Stimulated activated naive B cell treated with anti-CD40 and anti-IgM and Interleukin-4, amounts not matched to agents 10 μg/mL and 1 μg/mL and 100 μg/mL, for 72 hours (primary cell): ENCODE results near the gene ACVR1B.

ENCODE experiments used
- ATAC-seq, 2 donors: fragments of 150-1000 bp; cut with Tn5 transposase; replicated peaks; 2 replicates each; pipeline ENCODE4 v1.10.0; 2021; ENCODE audit warnings: moderate library complexity in 1 of 2
- DNase-seq: peaks from one replicate; pipeline ENCODE4 v3.0.0; 2021
- H3K27ac Mint-ChIP-seq: one replicate; pipeline ENCODE4 v1.8.0; 2022; ENCODE audit warnings: mild to moderate bottlenecking, mixed read lengths
- H3K27me3 Mint-ChIP-seq, 2 donors: one replicate each; pipeline ENCODE4 v1.8.0; 2022; ENCODE audit warnings: mixed read lengths in 2 of 2
- H3K36me3 Mint-ChIP-seq, 2 donors: one replicate each; pipeline ENCODE4 v1.8.0; 2022; ENCODE audit warnings: mixed read lengths in 2 of 2, mild to moderate bottlenecking in 1 of 2
- H3K4me1 Mint-ChIP-seq, 2 donors: one replicate each; pipeline ENCODE4 v1.8.0; 2022; ENCODE audit warnings: mixed read lengths in 2 of 2, mild to moderate bottlenecking in 1 of 2
- H3K4me3 Mint-ChIP-seq, 2 donors: one replicate each; pipeline ENCODE4 v1.8.0; 2022; ENCODE audit warnings: mild to moderate bottlenecking in 2 of 2, mixed read lengths in 2 of 2, moderate library complexity in 1 of 2
- H3K9me3 Mint-ChIP-seq, 2 donors: one replicate each; pipeline ENCODE4 v1.8.0; 2022; ENCODE audit warnings: mixed read lengths in 2 of 2, mild to moderate bottlenecking in 1 of 2

Gene ACVR1B

DNA sequence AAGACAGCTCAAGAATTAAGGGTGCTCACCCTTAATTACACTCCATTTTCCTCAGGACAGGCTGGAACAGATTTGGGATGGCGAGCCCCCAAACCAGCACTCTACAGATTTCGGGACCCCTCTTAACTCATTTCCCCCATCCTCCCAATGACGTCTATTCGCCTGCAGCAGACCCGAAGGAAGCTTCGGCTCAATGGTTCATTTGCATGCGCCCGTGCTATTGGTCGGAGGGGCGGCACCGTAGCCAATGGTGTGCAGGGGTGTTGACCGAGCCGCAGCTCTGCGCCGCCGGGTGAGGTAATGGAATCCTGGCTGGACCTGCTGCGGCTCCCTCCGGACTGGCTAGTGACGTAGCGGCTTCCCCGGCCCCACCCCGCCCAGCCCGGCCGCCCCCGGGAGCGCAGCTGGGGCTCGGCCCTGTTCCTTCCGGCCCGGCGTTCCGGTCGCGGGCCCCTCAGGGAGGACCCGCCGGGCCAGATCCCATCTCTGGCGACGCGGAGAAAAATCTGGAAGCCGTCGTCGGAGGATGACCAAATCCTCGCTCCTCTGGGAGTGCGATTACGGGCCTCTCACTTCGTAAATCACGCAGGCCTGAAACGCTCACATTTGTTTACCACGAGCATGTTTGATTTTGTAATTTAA, 81.4 kb downstream of the ACVR1B start:
- Mint-ChIP-seq H3K27ac (peak overlapping the region; percentile 93), H3K4me3 (peak overlapping the region; percentile 82), H3K9me3 (no peaks in the 10 kb centered on the region), H3K4me1 (peaks cover 42 to 71% of the 10 kb centered on the region in 2 donors), H3K27me3 (no peaks in the 10 kb centered on the region), H3K36me3 (no peaks in the 10 kb centered on the region)
- DNase-seq, result peak; percentile 85
- peak; percentile 91 to 92 for ATAC-seq

DNA sequence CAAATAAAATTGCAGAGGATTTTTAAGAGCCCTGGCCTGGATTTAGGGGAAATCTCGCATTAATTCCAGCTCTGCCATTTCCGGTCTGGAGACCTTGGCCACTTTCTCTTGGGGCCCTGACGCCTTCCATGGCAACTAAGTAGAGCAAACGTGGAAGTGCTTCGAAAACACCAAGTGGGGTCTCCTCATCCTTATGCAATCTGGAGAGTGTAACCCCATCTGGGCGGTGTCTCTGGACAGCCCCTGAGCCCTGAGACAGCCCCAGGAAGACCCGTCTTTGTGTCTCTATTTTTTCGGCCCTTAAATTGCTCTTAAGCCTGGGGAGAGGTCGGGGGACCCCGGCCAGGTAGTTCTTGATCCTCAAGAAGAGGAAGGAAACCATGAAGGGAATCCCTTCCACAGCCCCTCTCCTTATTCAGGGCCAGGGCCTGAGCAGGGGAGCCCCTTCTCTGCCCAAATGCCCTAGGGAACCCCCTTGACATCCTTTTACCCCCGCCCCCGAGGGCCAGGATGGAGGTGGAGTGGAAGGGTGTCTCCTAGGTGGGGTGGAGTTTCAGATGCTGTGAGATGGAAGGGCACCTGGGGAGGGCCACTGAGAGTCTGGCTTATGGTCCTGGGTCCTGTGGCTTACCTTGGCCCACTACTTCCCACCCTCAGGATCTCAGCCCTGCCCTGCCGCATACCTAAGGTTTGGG, 82.1 kb downstream of the ACVR1B start:
- no peaks in the 10 kb centered on the region for H3K9me3 Mint-ChIP-seq
- H3K4me1 Mint-ChIP-seq, result peaks cover 47 to 78% of the 10 kb centered on the region in 2 donors
- H3K36me3 Mint-ChIP-seq, result no peaks in the 10 kb centered on the region
- ATAC-seq (no peak), DNase-seq (no peak)
- H3K27me3 Mint-ChIP-seq, result no peaks in the 10 kb centered on the region
- H3K4me3 Mint-ChIP-seq, result peak overlapping the region; percentile 82
- H3K27ac Mint-ChIP-seq, result peak overlapping the region; percentile 93

GRCh38 chr12:52035190-52035589, 83.7 kb downstream of the ACVR1B start:
- peaks cover 56 to 81% of the 10 kb centered on the region in 2 donors for H3K4me1 Mint-ChIP-seq
- DNase-seq, result no peak
- ATAC-seq, result no peak
- H3K4me3 Mint-ChIP-seq, result no peak overlapping the region
- no peaks in the 10 kb centered on the region for H3K36me3 Mint-ChIP-seq
- no peak overlapping the region for H3K27ac Mint-ChIP-seq
- H3K27me3 Mint-ChIP-seq, result no peaks in the 10 kb centered on the region
- H3K9me3 Mint-ChIP-seq, result no peaks in the 10 kb centered on the region

DNA sequence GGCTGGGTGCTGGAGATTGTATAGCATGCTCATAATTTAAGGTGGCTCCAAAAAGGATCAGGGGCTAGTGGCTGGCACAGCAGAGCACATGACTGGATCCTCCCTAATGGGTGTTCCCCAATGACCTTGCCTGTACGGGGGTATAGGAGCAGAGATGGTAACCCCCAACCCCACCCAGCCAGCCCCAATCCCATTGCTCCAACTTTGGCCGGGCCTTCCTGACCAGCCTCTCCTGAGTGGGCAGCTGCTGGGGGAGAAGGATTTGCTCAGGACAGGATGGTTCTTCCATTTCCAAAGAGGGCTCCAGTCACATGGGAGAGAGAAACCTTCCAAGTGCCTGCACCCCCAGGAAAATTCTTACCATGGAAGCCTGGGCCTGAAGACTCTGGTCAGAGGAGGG, 84.4 kb downstream of the ACVR1B start:
- peak overlapping the region; percentile 5 for H3K27ac Mint-ChIP-seq
- no peaks in the 10 kb centered on the region for H3K9me3 Mint-ChIP-seq
- H3K4me1 Mint-ChIP-seq, result peaks cover 61 to 85% of the 10 kb centered on the region in 2 donors
- H3K36me3 Mint-ChIP-seq, result no peaks in the 10 kb centered on the region
- no peak for ATAC-seq
- peak overlapping the region; percentile 62 to 80 for H3K4me3 Mint-ChIP-seq
- H3K27me3 Mint-ChIP-seq, result no peaks in the 10 kb centered on the region
- no peak for DNase-seq

GRCh38 chr12:52036587-52037171, 85.2 kb downstream of the ACVR1B start:
- Mint-ChIP-seq H3K27ac (peak overlapping the region; percentile 71), H3K4me3 (peak overlapping the region; percentile 62 to 80), H3K36me3 (peaks cover 0 to under 1% of the 10 kb centered on the region in 2 donors), H3K4me1 (peaks cover 63 to 88% of the 10 kb centered on the region in 2 donors), H3K27me3 (no peaks in the 10 kb centered on the region), H3K9me3 (no peaks in the 10 kb centered on the region)
- ATAC-seq (peak; percentile 41 to 52), DNase-seq (peak; percentile 57)

DNA sequence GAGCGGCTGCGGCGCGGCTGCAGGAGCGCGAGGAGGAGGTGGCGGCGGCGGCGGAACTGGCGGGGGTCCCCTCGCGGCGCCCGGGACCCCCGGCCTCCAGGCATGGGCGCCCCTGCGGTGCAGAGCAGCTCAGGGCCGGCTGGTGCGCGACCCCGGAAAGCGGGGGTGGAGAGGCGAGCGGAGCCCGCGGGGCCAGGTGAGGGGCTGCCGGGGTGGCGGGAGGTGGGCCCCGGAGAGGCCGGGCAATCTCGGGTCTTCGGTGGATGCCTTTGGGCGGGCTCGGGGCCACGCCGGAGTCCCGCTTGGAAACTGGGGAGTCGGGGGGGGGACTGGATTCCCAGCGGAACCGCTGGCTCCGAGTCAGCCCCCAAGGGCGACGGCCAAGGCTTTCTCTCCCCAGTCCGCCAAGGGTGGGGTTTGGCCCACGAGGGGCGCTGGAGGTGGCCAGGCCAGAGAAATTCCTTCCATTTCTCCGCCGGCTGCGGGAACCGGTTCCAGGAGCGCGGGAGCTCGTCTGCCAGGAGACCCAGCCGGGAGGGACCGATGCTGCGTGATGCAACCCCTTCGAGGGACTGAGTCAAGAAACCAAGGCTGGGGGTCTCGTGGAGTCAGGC, 85.9 kb downstream of the ACVR1B start:
- peaks cover 3 to 6% of the 10 kb centered on the region in 2 donors for H3K36me3 Mint-ChIP-seq
- H3K4me1 Mint-ChIP-seq, result peaks cover 66 to 90% of the 10 kb centered on the region in 2 donors
- H3K9me3 Mint-ChIP-seq, result no peaks in the 10 kb centered on the region
- H3K4me3 Mint-ChIP-seq, result peak overlapping the region; percentile 85
- peak in 1 of 2 donors; percentile 13 for ATAC-seq
- no peaks in the 10 kb centered on the region for H3K27me3 Mint-ChIP-seq
- DNase-seq, result no peak
- H3K27ac Mint-ChIP-seq, result peak overlapping the region; percentile 92

GRCh38 chr12:52038447-52038846, 86.9 kb downstream of the ACVR1B start:
- DNase-seq (no peak), ATAC-seq (no peak)
- Mint-ChIP-seq H3K4me3 (peak overlapping the region; percentile 85), H3K4me1 (peaks cover 66 to 92% of the 10 kb centered on the region in 2 donors), H3K36me3 (peaks cover 3 to 6% of the 10 kb centered on the region in 2 donors), H3K27me3 (no peaks in the 10 kb centered on the region), H3K27ac (peak overlapping the region; percentile 75), H3K9me3 (no peaks in the 10 kb centered on the region)

GRCh38 chr12:52041035-52041434, 89.5 kb downstream of the ACVR1B start:
- Mint-ChIP-seq H3K9me3 (no peaks in the 10 kb centered on the region), H3K4me3 (no peak overlapping the region), H3K27ac (peak overlapping the region; percentile 22), H3K36me3 (peaks cover 11 to 14% of the 10 kb centered on the region in 2 donors), H3K4me1 (peaks cover 64 to 90% of the 10 kb centered on the region in 2 donors), H3K27me3 (no peaks in the 10 kb centered on the region)
- ATAC-seq, result no peak
- no peak for DNase-seq

DNA sequence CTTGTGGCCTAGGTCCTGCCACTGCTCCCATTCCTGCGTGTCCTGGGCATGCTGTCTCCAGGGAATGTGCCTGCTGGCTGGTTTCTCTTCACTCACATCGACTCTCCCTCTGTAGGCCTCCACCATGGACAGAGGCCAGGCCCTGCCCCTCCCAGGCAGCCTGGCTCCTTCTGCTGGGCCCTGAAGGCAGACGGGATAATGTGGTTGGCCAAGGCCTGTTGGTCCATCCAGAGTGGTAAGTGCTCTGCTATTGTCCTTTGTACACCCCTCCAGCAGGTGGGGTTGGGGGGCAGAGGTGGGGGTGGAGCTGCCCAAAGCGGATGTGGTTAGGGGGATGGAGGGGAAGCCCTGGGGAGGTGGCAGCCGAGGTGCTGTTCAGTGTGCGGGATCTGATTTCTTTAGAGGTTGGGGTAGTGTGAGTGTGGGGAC, 90.2 kb downstream of the ACVR1B start:
- peak overlapping the region; percentile 78 for H3K27ac Mint-ChIP-seq
- peak overlapping the region; percentile 73 to 75 for H3K4me3 Mint-ChIP-seq
- ATAC-seq (peak; percentile 46 to 63), DNase-seq (no peak)
- no peaks in the 10 kb centered on the region for H3K9me3 Mint-ChIP-seq
- H3K36me3 Mint-ChIP-seq, result peaks cover 11 to 14% of the 10 kb centered on the region in 2 donors
- H3K27me3 Mint-ChIP-seq, result no peaks in the 10 kb centered on the region
- peaks cover 61 to 91% of the 10 kb centered on the region in 2 donors for H3K4me1 Mint-ChIP-seq

DNA sequence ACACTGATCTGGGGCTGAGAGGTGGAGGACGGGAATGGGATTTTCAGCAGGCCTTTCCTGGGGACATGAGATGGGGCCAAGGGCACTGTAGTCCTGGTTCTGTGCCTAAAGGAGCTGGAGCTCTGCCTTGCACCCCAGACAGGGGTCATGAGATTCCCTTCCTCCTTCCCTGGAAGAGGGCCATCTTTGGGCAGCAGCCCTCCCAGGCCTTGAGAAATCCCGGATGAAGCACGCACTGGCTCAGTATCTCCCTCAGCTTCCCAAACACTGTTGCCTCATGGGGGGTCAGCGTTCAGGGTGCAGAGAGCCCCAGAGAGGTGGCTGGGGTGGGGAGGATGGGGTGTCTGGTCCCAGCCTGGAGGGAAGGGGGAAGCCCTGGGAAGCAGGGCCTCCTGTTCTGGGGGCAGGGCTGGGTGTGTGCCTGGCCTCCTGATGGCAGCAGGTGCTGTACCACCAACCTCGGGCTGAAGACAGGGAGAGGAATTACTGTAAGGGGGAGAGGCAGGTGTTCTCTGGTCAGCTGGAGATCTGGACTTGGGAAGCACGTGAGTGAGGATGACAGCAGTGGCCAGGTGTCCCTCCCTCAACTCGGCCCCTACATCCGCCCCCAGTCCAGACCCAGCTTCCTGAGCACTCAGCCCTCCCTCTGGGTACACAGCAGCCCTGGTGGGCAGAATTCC, 91.3 kb downstream of the ACVR1B start:
- Mint-ChIP-seq H3K9me3 (no peaks in the 10 kb centered on the region), H3K36me3 (peaks cover 15 to 18% of the 10 kb centered on the region in 2 donors), H3K27me3 (no peaks in the 10 kb centered on the region), H3K4me3 (peak overlapping the region; percentile 73 to 75), H3K4me1 (peaks cover 65 to 95% of the 10 kb centered on the region in 2 donors), H3K27ac (peak overlapping the region; percentile 78)
- no peak for DNase-seq
- ATAC-seq, result no peak

- Mint-ChIP-seq H3K27me3 (no peaks in the 10 kb centered on the region), H3K27ac (peak overlapping the region; percentile 67), H3K36me3 (peaks cover 15 to 18% of the 10 kb centered on the region in 2 donors), H3K9me3 (no peaks in the 10 kb centered on the region), H3K4me3 (no peak overlapping the region), H3K4me1 (peaks cover 59 to 87% of the 10 kb centered on the region in 2 donors)
- ATAC-seq, result no peak
- DNase-seq, result no peak
Measured at GRCh38 chr12:52043386-52044212, 92.1 kb downstream of the ACVR1B start.

GRCh38 chr12:52044292-52044983, 92.9 kb downstream of the ACVR1B start:
- Mint-ChIP-seq H3K27ac (peak overlapping the region; percentile 39), H3K4me3 (no peak overlapping the region), H3K4me1 (peaks cover 56 to 84% of the 10 kb centered on the region in 2 donors)

DNA sequence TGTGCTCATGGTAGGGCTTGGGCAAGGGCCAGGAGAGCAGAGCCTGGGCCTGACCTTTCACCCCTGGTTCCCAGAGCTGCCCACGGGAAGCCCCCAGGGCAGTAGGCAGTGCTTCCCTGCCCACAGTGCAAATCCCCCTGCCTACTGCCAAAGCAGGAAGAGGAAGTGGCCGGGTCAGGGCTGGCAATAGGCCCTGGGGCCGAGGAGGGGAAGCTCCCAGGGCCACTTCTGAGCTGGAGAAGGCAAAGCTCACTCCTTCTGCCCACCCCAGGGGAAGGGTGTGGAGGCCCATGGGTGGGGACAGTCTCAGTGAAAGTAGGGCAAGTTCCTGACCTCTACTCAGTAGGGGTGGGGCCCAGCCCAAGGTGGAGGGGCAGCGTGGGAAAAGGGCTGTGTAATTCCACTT, 94.3 kb downstream of the ACVR1B start:
- peak overlapping the region; percentile 25 to 36 for H3K4me3 Mint-ChIP-seq

More at GRCh38 chr12:52044292-52044983, 92.9 kb downstream of the ACVR1B start:
- Mint-ChIP-seq H3K9me3 (no peaks in the 10 kb centered on the region), H3K27me3 (no peaks in the 10 kb centered on the region), H3K36me3 (peaks cover 18 to 23% of the 10 kb centered on the region in 2 donors)
- DNase-seq, result no peak
- ATAC-seq, result no peak

More for the DNA sequence above, 94.3 kb downstream of the ACVR1B start:
- H3K9me3 Mint-ChIP-seq, result no peaks in the 10 kb centered on the region
- DNase-seq, result no peak
- peak; percentile 24 to 32 for ATAC-seq
- peak overlapping the region; percentile 62 for H3K27ac Mint-ChIP-seq
- no peaks in the 10 kb centered on the region for H3K27me3 Mint-ChIP-seq
- H3K4me1 Mint-ChIP-seq, result peaks cover 57 to 84% of the 10 kb centered on the region in 2 donors
- H3K36me3 Mint-ChIP-seq, result peaks cover 18 to 23% of the 10 kb centered on the region in 2 donors
